Vagina (tissue), 2 donors: ENCODE data around the gene SLC2A4RG. TPM values are rescaled to one million over a fixed set of nuclear protein-coding genes. Genes with fewer than 3 reads are reported as not detected.
A peak's percentile ranks its signal among the peaks of the same experiment; 100 is the strongest.
"Not testable (repeated sequence)": the region's sequence is repeated elsewhere in the genome, so short reads cannot be mapped to it uniquely, and the experiment has no call there.

Experiments used
- DNase-seq, 2 donors: peaks; one replicate each; pipeline ENCODE4 v3.0.0-alpha.2; 2017; ENCODE audit errors: extremely low spot score in 2 of 2
- H3K27ac ChIP-seq: fragments of 200-600 bp; sonication (generic); one replicate; pipeline ENCODE4 v1.5.1; 2019
- H3K27me3 ChIP-seq: fragments of 200-600 bp; sonication (generic); one replicate; pipeline ENCODE4 v1.5.1; 2019
- H3K36me3 ChIP-seq, 2 donors: fragments of 200-600 bp; sonication (generic); one replicate each; pipeline ENCODE4 v1.5.1; 2017 to 2019
- H3K4me1 ChIP-seq: fragments of 200-600 bp; sonication (generic); one replicate; pipeline ENCODE4 v1.5.1; 2019
- H3K4me3 ChIP-seq, 2 donors: fragments of 200-600 bp; sonication (generic); 1 replicate in 1 of 2; 2 replicates in 1 of 2; pipeline ENCODE4 v1.5.1; 2016 to 2019
- H3K9me3 ChIP-seq: fragments of 200-600 bp; sonication (generic); one replicate; pipeline ENCODE4 v1.5.1; 2019
- POLR2A ChIP-seq, 2 donors: fragments of 450-650 bp; IDR thresholded peaks; one replicate each; pipeline ENCODE4 v1.6.1; 2017; ENCODE audit warnings: antibody characterized with exemption in 2 of 2, mild to moderate bottlenecking in 2 of 2, moderate library complexity in 2 of 2
- POLR2AphosphoS5 ChIP-seq, 2 donors: sonication (generic); formaldehyde crosslinking; IDR thresholded peaks; one replicate each; pipeline ENCODE4 v1.9.0; 2017; ENCODE audit warnings: antibody characterized with exemption in 2 of 2, mild to moderate bottlenecking in 2 of 2, low read depth in 1 of 2; ENCODE audit not compliant: insufficient read depth in 1 of 2
- intact Hi-C: fragments of 100-400 bp; cut with DNase I; formaldehyde crosslinking; loops from one replicate; pipeline ENCODE4 v1.15.1; 2023
- total RNA-seq: library from RNA; depleted of rRNA; stranded (reverse); fragments of >200 nt; gene quantifications from one replicate; pipeline ENCODE4 v1.2.3, GENCODE V29; 2016
- TF ChIP-seq, protein P1 (sequence below), 3 experiments: fragments of 450-650 bp in 2 of 3; fragments of 200-600 bp in 1 of 3; sonication (generic) in 1 of 3; IDR thresholded peaks; one replicate each; pipeline ENCODE4 v1.5.1; 2017 to 2019; ENCODE audit warnings: antibody characterized with exemption in 3 of 3, mild to moderate bottlenecking in 2 of 3, moderate library complexity in 2 of 3

Gene SLC2A4RG
- total RNA-seq, 1 donor from 2014 or later, result 33.1 TPM

DNA sequence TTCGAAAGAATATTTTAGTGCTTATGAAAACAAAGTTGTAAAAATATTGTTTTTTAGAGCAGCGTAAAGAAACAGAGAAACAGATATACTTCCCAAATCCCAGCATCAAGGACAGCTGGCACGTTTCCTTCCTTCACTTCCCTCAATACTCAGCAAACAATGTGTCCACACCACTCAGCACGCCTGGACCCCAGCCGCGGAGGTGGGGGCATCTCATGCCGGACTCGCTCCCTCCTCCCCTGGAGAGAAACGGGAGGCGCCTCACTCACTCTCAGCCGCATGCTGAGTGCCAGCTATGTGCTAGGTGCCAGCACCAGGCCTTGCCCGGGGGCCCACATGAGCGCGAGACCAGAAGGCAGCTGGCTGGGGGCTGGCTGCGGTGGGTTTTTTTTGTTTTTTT lies 34.7 kb downstream of the SLC2A4RG start:
- Histone ChIP-seq H3K9me3 (no peaks in the 10 kb centered on the region), H3K36me3 (no peaks in the 10 kb centered on the region), H3K27me3 (no peaks in the 10 kb centered on the region), H3K4me3 (no peak overlapping the region), H3K27ac (no peak overlapping the region), H3K4me1 (peaks cover 20% of the 10 kb centered on the region)
- TF ChIP-seq POLR2A (IDR thresholded peaks at IDR 0.05) (no peak), POLR2AphosphoS5 (IDR thresholded peaks at IDR 0.05; ENCODE audit: insufficient read depth in 1 of 2, low read depth in 1 of 2) (no peak)
- TF ChIP-seq, protein P1, sequence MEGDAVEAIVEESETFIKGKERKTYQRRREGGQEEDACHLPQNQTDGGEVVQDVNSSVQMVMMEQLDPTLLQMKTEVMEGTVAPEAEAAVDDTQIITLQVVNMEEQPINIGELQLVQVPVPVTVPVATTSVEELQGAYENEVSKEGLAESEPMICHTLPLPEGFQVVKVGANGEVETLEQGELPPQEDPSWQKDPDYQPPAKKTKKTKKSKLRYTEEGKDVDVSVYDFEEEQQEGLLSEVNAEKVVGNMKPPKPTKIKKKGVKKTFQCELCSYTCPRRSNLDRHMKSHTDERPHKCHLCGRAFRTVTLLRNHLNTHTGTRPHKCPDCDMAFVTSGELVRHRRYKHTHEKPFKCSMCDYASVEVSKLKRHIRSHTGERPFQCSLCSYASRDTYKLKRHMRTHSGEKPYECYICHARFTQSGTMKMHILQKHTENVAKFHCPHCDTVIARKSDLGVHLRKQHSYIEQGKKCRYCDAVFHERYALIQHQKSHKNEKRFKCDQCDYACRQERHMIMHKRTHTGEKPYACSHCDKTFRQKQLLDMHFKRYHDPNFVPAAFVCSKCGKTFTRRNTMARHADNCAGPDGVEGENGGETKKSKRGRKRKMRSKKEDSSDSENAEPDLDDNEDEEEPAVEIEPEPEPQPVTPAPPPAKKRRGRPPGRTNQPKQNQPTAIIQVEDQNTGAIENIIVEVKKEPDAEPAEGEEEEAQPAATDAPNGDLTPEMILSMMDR (IDR thresholded peaks at IDR 0.05), result no peak
- DNase-seq, result no peak
- intact Hi-C loops, result no loop called here

DNA sequence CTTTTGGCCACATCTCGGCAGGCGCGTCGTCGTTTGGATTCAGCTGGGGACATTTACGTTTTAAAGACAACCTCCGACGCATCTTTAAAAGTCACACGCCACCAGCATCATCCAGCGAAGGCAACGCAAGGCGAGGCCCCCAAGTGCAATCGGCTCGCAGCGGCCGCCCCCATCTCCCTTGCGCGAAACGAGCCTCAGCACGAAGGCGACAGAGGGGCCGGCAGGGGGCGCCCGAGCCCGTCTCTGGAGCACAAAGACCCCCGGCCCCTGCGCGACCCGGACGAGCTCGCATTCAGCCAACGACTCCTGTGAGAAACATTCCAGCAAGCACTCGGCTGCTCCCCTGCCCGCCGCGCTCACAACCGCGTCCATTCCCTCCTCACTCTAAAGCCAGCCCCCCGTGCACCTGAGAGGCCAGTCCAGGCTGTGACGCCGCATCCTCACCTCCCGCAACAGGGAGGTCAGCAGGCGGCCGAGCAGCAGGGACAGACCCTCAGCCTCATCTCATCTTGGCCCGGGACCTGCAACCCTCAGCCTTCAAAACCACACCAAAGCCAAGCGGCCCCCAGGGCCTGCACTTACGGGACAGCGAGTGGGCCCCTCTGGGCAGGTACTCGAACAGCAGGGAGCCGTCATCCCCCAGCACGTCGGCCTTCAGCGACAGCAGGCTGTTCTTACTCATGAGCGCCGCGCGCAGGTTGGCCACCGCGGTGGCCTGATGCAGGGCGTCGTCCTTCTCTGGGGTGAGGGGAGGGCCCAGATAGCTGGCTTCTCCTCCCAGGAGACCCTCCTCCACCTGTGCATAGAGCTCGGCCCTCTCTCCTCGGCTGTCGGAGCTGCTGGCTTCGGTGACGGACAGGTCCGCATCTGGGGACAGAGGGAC lies 35.8 kb downstream of the SLC2A4RG start:
- H3K36me3 ChIP-seq, result no peaks in the 10 kb centered on the region
- peaks cover 20% of the 10 kb centered on the region for H3K4me1 ChIP-seq
- TF ChIP-seq POLR2A (IDR thresholded peaks at IDR 0.05) (no peak), POLR2AphosphoS5 (IDR thresholded peaks at IDR 0.05; ENCODE audit: insufficient read depth in 1 of 2, low read depth in 1 of 2) (no peak)
- TF ChIP-seq, protein P1 (IDR thresholded peaks at IDR 0.05), result peak; percentile 38 to 56 (median 54)
- H3K27ac ChIP-seq, result no peak overlapping the region
- no peak for DNase-seq
- H3K4me3 ChIP-seq, result peak overlapping the region in 1 of 2 donors; percentile 21
- H3K27me3 ChIP-seq, result no peaks in the 10 kb centered on the region
- no peaks in the 10 kb centered on the region for H3K9me3 ChIP-seq
- intact Hi-C loops, result loop anchor here (5.0 kb wide), 1 partner anchor 92 kb away; the partner anchor contains the start of gene TPD52L2

DNA sequence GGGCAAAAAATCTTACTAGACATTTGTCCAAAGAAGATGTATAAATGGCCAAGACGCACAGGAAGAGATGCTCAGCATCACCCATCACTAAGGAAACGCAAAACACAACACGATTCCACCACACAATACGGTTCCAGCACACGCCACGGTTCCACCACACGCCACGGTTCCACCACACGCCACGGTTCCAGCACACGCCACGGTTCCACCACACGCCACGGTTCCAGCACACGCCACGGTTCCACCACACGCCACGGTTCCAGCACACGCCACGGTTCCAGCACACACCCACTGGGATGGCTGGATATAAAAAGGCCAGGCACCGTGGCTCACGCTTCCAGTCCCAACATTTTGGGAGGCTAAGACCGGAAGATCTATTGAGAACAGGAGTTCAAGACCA lies 37.3 kb downstream of the SLC2A4RG start:
- peaks cover 20% of the 10 kb centered on the region for H3K4me1 ChIP-seq
- not testable (repeated sequence) for H3K27me3 ChIP-seq, H3K9me3 ChIP-seq, H3K4me3 ChIP-seq, DNase-seq, H3K27ac ChIP-seq, H3K36me3 ChIP-seq
- intact Hi-C loops, result loop anchor here (5.0 kb wide), 1 partner anchor 90 kb away; the partner anchor contains the start of gene TPD52L2

DNA sequence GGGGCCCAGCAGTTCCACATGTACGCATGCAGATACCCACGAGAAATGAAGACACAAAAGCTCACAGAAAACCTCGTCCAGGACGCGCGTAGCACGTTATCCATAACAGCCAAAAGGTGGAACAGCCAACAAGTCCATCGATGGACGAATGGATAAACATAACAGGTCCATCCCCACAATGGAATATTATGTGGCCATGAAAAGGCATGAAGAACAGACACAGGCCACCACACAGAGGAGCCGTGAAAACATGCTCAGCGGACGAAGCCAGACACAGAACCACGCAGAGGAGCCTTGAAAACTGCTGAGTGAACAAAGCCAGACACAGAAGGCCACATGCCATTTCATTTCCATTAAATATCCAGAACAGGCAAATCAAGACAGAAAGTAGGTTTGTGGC lies 38.0 kb downstream of the SLC2A4RG start:
- Histone ChIP-seq H3K4me1 (peaks cover 20% of the 10 kb centered on the region), H3K36me3 (no peaks in the 10 kb centered on the region), H3K9me3 (no peaks in the 10 kb centered on the region), H3K4me3 (no peak overlapping the region), H3K27ac (no peak overlapping the region), H3K27me3 (no peaks in the 10 kb centered on the region)
- no peak for TF ChIP-seq POLR2AphosphoS5 (IDR thresholded peaks at IDR 0.05; ENCODE audit: insufficient read depth in 1 of 2, low read depth in 1 of 2)
- TF ChIP-seq, protein P1 (IDR thresholded peaks at IDR 0.05), result no peak
- intact Hi-C loops, result loop anchor here (5.0 kb wide), 1 partner anchor 90 kb away; the partner anchor contains the start of gene TPD52L2
- no peak for DNase-seq

DNA sequence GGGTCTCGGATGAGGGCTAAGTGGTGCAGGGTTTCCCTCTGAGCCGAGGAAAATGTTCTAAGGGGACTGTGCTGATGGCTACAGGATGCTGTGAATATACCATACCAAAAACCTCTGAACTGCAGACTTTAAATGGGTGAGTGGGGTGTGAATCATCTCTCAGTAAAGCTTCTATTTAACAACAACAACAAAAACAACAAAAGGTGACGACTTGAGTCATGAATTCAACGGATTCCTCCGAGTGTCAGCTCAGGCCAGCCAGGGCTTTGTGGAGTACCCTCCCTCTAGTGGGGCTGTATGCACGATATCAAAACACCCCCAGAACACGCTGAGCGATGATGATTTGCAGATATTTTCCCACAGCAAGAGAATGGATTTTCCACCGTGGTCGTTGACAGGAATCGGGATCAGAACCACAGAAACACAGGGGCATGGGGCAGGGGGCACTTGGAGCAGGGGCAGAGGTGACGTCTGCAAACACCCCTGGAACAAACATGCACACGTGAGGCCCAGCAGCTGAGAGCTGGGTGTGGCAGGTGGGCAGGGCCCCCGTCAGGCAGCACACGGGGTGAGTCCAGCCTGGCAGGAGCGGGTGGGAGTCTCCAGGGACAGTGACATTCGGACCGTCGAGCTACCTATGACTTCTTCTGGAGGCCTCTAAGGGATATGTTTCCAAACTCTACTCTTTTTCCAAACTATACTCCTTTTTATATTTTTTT lies 38.6 kb downstream of the SLC2A4RG start:
- Histone ChIP-seq H3K36me3 (no peaks in the 10 kb centered on the region), H3K27me3 (no peaks in the 10 kb centered on the region), H3K9me3 (no peaks in the 10 kb centered on the region), H3K4me1 (peaks cover 19% of the 10 kb centered on the region), H3K4me3 (no peak overlapping the region), H3K27ac (no peak overlapping the region)
- TF ChIP-seq POLR2AphosphoS5 (IDR thresholded peaks at IDR 0.05; ENCODE audit: insufficient read depth in 1 of 2, low read depth in 1 of 2) (no peak), POLR2A (IDR thresholded peaks at IDR 0.05) (no peak)
- TF ChIP-seq, protein P1 (IDR thresholded peaks at IDR 0.05), result no peak
- no peak for DNase-seq
- intact Hi-C loops, result loop anchor here (5.0 kb wide), 1 partner anchor 89 kb away; the partner anchor contains the start of gene TPD52L2
